ENCODE measurements around the gene PLAC8L1.

PLAC8L1 gene

GRCh38 chr5:146051678-146052077 is 53.7 kb downstream of the PLAC8L1 start:
- H3K4me2 ChIP-seq (ENCODE audit: low read length) = no peak overlapping the region
- no peaks in the 10 kb centered on the region for H3F3A ChIP-seq (ENCODE audit: insufficient read depth, low read length)
- H3K36me3 ChIP-seq (ENCODE audit: insufficient read depth, low read length) = no peaks in the 10 kb centered on the region
- H3K9me2 ChIP-seq (ENCODE audit: low read depth, low read length) = no peaks in the 10 kb centered on the region
- no peaks in the 10 kb centered on the region for H3K4me1 ChIP-seq (ENCODE audit: insufficient read depth, low read length, severe bottlenecking)
- H3K79me2 ChIP-seq (ENCODE audit: insufficient read depth, low read length) = no peaks in the 10 kb centered on the region
- TF ChIP-seq EZH2 (IDR thresholded peaks at IDR 0.05; ENCODE audit: borderline replicate concordance, low read length) = no peak
- TF ChIP-seq, protein P1, sequence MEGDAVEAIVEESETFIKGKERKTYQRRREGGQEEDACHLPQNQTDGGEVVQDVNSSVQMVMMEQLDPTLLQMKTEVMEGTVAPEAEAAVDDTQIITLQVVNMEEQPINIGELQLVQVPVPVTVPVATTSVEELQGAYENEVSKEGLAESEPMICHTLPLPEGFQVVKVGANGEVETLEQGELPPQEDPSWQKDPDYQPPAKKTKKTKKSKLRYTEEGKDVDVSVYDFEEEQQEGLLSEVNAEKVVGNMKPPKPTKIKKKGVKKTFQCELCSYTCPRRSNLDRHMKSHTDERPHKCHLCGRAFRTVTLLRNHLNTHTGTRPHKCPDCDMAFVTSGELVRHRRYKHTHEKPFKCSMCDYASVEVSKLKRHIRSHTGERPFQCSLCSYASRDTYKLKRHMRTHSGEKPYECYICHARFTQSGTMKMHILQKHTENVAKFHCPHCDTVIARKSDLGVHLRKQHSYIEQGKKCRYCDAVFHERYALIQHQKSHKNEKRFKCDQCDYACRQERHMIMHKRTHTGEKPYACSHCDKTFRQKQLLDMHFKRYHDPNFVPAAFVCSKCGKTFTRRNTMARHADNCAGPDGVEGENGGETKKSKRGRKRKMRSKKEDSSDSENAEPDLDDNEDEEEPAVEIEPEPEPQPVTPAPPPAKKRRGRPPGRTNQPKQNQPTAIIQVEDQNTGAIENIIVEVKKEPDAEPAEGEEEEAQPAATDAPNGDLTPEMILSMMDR (IDR thresholded peaks at IDR 0.05; ENCODE audit: low read length) = no peak
- H4K20me1 ChIP-seq (ENCODE audit: insufficient read depth, low read length) = no peaks in the 10 kb centered on the region
- no peaks in the 10 kb centered on the region for H3K27me3 ChIP-seq (ENCODE audit: insufficient read depth, low read length)
- no peaks in the 10 kb centered on the region for H3K9me3 ChIP-seq (ENCODE audit: low read length)
- H2AFZ ChIP-seq (ENCODE audit: low read length) = no peak overlapping the region
- no peak overlapping the region for H3K27ac ChIP-seq (ENCODE audit: low read depth, low read length, poor library complexity, severe bottlenecking)
- no peak overlapping the region for H3K9ac ChIP-seq (ENCODE audit: low read length)
- H3K4me3 ChIP-seq (ENCODE audit: low read depth, low read length, poor library complexity, severe bottlenecking) = no peak overlapping the region

GRCh38 chr5:146050086-146050485 is 55.3 kb downstream of the PLAC8L1 start:
- H3F3A ChIP-seq (ENCODE audit: insufficient read depth, low read length) = no peaks in the 10 kb centered on the region
- H4K20me1 ChIP-seq (ENCODE audit: insufficient read depth, low read length) = no peaks in the 10 kb centered on the region
- H3K79me2 ChIP-seq (ENCODE audit: insufficient read depth, low read length) = no peaks in the 10 kb centered on the region
- no peak overlapping the region for H3K4me2 ChIP-seq (ENCODE audit: low read length)
- no peak overlapping the region for H3K27ac ChIP-seq (ENCODE audit: low read depth, low read length, poor library complexity, severe bottlenecking)
- no peaks in the 10 kb centered on the region for H3K9me2 ChIP-seq (ENCODE audit: low read depth, low read length)
- TF ChIP-seq, protein P1 (IDR thresholded peaks at IDR 0.05; ENCODE audit: low read length) = no peak
- no peaks in the 10 kb centered on the region for H3K9me3 ChIP-seq (ENCODE audit: low read length)
- no peak overlapping the region for H3K4me3 ChIP-seq (ENCODE audit: low read depth, low read length, poor library complexity, severe bottlenecking)
- H3K36me3 ChIP-seq (ENCODE audit: insufficient read depth, low read length) = no peaks in the 10 kb centered on the region
- H3K27me3 ChIP-seq (ENCODE audit: insufficient read depth, low read length) = no peaks in the 10 kb centered on the region
- no peak overlapping the region for H2AFZ ChIP-seq (ENCODE audit: low read length)
- H3K9ac ChIP-seq (ENCODE audit: low read length) = no peak overlapping the region
- no peaks in the 10 kb centered on the region for H3K4me1 ChIP-seq (ENCODE audit: insufficient read depth, low read length, severe bottlenecking)

DNA sequence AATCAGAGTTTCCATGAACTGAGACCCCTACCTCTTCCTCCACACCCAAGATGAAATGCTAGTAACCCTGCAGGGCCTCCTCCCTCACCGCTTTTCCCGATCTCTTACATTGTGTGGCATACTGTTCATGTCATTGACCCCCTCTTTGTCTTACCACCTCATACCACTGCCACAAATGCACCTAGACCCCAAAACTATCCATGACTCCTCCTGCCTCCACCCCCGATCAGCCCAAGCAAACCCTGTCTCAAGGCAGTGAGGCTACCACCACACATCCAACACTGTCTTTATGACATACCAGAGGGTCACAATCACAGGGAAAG is 55.7 kb downstream of the PLAC8L1 start:
- Histone ChIP-seq H3F3A (ENCODE audit: insufficient read depth, low read length) (no peaks in the 10 kb centered on the region), H3K4me2 (ENCODE audit: low read length) (no peak overlapping the region), H3K79me2 (ENCODE audit: insufficient read depth, low read length) (no peaks in the 10 kb centered on the region), H3K36me3 (ENCODE audit: insufficient read depth, low read length) (no peaks in the 10 kb centered on the region), H3K9me2 (ENCODE audit: low read depth, low read length) (no peaks in the 10 kb centered on the region), H4K20me1 (ENCODE audit: insufficient read depth, low read length) (no peaks in the 10 kb centered on the region), H3K4me3 (ENCODE audit: low read depth, low read length, poor library complexity, severe bottlenecking) (no peak overlapping the region), H3K27me3 (ENCODE audit: insufficient read depth, low read length) (no peaks in the 10 kb centered on the region), H3K9ac (ENCODE audit: low read length) (no peak overlapping the region), H3K9me3 (ENCODE audit: low read length) (no peaks in the 10 kb centered on the region), H3K4me1 (ENCODE audit: insufficient read depth, low read length, severe bottlenecking) (no peaks in the 10 kb centered on the region), H2AFZ (ENCODE audit: low read length) (no peak overlapping the region), H3K27ac (ENCODE audit: low read depth, low read length, poor library complexity, severe bottlenecking) (no peak overlapping the region)
- TF ChIP-seq, protein P1 (IDR thresholded peaks at IDR 0.05; ENCODE audit: low read length) = no peak
- TF ChIP-seq EZH2 (IDR thresholded peaks at IDR 0.05; ENCODE audit: borderline replicate concordance, low read length) = no peak
